Smooth muscle cell of the brain vasculature (primary cell): Measurements from ENCODE around the gene TM2D1.
A peak's percentile ranks its signal among the peaks of the same experiment; 100 is the strongest.
"Not testable (repeated sequence)": the region's sequence is repeated elsewhere in the genome, so short reads cannot be mapped to it uniquely, and the experiment has no call there.

Source experiments
- DNase-seq: peaks from one replicate; pipeline ENCODE4 v3.0.0-alpha.2; 2012; ENCODE audit warnings: low read depth, low spot score

TM2D1 gene

GRCh38 chr1:61718996-61719663 lies 5.8 kb downstream of the TM2D1 start:
- not testable (repeated sequence) for DNase-seq

GRCh38 chr1:61711969-61712368 lies 13.0 kb downstream of the TM2D1 start:
- DNase-seq = no peak

- not testable (repeated sequence) for DNase-seq
Observed at GRCh38 chr1:61711257-61711656, 13.7 kb downstream of the TM2D1 start.

GRCh38 chr1:61709908-61710289 lies 15.0 kb downstream of the TM2D1 start:
- no peak for DNase-seq

- DNase-seq = no peak
Observed at GRCh38 chr1:61708953-61709907, 15.7 kb downstream of the TM2D1 start.

- DNase-seq = no peak
Observed at GRCh38 chr1:61699911-61700851, 24.8 kb downstream of the TM2D1 start.

GRCh38 chr1:61692155-61692800 lies 32.7 kb downstream of the TM2D1 start:
- peak; percentile 15 for DNase-seq

- DNase-seq = no peak
Observed at GRCh38 chr1:61687901-61688300, 37.0 kb downstream of the TM2D1 start.

- no peak for DNase-seq
Observed at GRCh38 chr1:61682891-61683290, 42.0 kb downstream of the TM2D1 start.

GRCh38 chr1:61680500-61680899 lies 44.4 kb downstream of the TM2D1 start:
- no peak for DNase-seq

GRCh38 chr1:61676881-61677280 lies 48.1 kb downstream of the TM2D1 start:
- not testable (repeated sequence) for DNase-seq

- no peak for DNase-seq
Observed at GRCh38 chr1:61674221-61674620, 50.7 kb downstream of the TM2D1 start.

- DNase-seq = no peak
Observed at GRCh38 chr1:61672376-61672775, 52.6 kb downstream of the TM2D1 start.

- no peak for DNase-seq
Observed at GRCh38 chr1:61670445-61670844, 54.5 kb downstream of the TM2D1 start.

- no peak for DNase-seq
Observed at GRCh38 chr1:61670016-61670415, 54.9 kb downstream of the TM2D1 start.

- no peak for DNase-seq
Observed at GRCh38 chr1:61659061-61659460, 65.9 kb downstream of the TM2D1 start.

- DNase-seq = no peak
Observed at GRCh38 chr1:61655453-61655852, 69.5 kb downstream of the TM2D1 start.

- DNase-seq = no peak
Observed at GRCh38 chr1:61654067-61654466, 70.9 kb downstream of the TM2D1 start.

- no peak for DNase-seq
Observed at GRCh38 chr1:61648983-61649742, 75.8 kb downstream of the TM2D1 start.

- DNase-seq = no peak
Observed at GRCh38 chr1:61647142-61647541, 77.8 kb downstream of the TM2D1 start.
